A673 (cell line): ENCODE data around the gene PLXND1.

Experiments used
- EZH2 ChIP-seq: fragments of 200-600 bp; sonication (generic); IDR thresholded peaks from 2 replicates; pipeline ENCODE4 v1.6.1; 2017; ENCODE audit warnings: borderline replicate concordance, low read depth, mild to moderate bottlenecking, mixed read lengths, antibody characterized with exemption, low read length; ENCODE audit not compliant: poor library complexity, severe bottlenecking
- TF ChIP-seq, protein P1 (sequence below): fragments of 300-800, 200-600 bp; sonication (generic); conservative IDR thresholded peaks from 2 replicates; pipeline ENCODE4 v1.5.1; 2017; ENCODE audit warnings: low read depth, mild to moderate bottlenecking, antibody characterized with exemption, low read length, moderate library complexity, mixed read lengths

DNA sequence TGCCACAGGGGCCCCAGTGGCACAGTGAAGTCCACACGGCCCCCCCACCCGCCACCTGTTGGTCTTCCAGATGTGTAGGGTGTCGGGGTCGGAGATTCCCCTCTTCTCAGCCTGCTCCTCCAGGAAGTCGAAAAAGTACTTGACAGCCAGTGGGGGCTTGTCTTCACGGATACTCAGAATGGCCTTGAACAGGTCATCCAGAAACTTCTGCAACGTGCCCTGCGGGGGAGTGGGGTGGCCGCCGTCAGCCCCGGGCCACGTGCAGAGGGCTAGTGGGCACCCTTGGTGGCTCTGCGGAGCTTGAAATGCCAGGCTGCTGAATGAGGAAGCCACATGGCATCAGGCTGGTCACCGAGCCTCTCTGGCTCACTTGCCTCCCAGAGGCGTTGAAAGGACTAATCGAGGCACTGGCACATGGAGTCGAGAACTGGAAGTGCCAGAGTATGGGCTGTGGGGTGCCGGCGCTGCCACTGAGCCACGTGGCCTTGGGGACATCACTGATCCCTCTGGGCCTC, 46.9 kb downstream of the PLXND1 start:
- TF ChIP-seq, protein P1, sequence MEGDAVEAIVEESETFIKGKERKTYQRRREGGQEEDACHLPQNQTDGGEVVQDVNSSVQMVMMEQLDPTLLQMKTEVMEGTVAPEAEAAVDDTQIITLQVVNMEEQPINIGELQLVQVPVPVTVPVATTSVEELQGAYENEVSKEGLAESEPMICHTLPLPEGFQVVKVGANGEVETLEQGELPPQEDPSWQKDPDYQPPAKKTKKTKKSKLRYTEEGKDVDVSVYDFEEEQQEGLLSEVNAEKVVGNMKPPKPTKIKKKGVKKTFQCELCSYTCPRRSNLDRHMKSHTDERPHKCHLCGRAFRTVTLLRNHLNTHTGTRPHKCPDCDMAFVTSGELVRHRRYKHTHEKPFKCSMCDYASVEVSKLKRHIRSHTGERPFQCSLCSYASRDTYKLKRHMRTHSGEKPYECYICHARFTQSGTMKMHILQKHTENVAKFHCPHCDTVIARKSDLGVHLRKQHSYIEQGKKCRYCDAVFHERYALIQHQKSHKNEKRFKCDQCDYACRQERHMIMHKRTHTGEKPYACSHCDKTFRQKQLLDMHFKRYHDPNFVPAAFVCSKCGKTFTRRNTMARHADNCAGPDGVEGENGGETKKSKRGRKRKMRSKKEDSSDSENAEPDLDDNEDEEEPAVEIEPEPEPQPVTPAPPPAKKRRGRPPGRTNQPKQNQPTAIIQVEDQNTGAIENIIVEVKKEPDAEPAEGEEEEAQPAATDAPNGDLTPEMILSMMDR: no peak
- no peak for TF ChIP-seq EZH2
